ENCODE results near the gene PCNA.

DNA sequence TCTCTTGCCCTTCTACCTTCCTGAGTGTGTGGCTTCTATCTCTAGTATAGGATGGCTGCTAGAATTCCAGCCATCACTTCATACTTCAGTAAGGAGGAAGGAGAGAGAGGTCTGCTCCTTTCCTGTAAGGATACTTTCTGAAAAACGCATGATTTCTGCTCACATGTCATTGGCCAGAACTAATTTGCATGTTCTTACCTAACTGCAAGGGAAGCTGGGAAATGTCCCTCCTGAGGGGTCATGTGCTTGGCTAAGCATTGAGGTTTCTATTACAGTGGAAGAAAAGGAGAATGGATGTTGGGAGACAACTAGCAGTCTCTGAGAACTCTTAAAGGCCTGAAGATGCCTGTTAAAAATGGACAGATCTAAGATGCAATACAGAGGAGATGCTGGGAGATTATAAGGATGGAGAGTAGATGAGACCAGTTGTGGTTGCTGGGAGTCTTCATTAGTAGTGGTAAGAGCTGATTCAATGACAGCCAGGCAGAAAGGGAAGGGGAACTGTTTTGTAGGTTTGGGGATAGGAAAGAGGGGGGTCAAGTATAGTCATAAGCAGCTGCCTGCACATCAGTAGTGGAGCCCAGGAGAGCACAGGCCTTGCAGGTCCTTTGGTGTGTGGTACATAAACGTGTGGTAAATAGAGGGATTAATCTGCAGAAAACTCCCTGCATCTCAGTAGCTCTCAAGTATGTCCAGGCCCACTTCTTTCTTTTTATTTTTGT, 27.3 kb upstream of the PCNA start:
- no peak for TF ChIP-seq POLR2A (IDR thresholded peaks at IDR 0.05; ENCODE audit: borderline replicate concordance, extremely low read depth, insufficient read depth, insufficient read length)
- TF ChIP-seq, protein P1, sequence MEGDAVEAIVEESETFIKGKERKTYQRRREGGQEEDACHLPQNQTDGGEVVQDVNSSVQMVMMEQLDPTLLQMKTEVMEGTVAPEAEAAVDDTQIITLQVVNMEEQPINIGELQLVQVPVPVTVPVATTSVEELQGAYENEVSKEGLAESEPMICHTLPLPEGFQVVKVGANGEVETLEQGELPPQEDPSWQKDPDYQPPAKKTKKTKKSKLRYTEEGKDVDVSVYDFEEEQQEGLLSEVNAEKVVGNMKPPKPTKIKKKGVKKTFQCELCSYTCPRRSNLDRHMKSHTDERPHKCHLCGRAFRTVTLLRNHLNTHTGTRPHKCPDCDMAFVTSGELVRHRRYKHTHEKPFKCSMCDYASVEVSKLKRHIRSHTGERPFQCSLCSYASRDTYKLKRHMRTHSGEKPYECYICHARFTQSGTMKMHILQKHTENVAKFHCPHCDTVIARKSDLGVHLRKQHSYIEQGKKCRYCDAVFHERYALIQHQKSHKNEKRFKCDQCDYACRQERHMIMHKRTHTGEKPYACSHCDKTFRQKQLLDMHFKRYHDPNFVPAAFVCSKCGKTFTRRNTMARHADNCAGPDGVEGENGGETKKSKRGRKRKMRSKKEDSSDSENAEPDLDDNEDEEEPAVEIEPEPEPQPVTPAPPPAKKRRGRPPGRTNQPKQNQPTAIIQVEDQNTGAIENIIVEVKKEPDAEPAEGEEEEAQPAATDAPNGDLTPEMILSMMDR (IDR thresholded peaks at IDR 0.05 in 2 of 3, conservative IDR thresholded peaks at IDR 0.05 in 1 of 3; ENCODE audit: borderline replicate concordance in 1 of 3, insufficient read depth in 1 of 3, low read depth in 2 of 3, low read length in 2 of 3), result no peak
- TF ChIP-seq RAD21 (IDR thresholded peaks at IDR 0.05; ENCODE audit: low read depth), result no peak
- no peak for TF ChIP-seq SRF (IDR thresholded peaks at IDR 0.05; ENCODE audit: low read depth)
- TF ChIP-seq POLR2AphosphoS5 (IDR thresholded peaks at IDR 0.05; ENCODE audit: low read depth, low read length), result no peak
- no peak for TF ChIP-seq EZH2 (IDR thresholded peaks at IDR 0.05)
- no peak for TF ChIP-seq ZFX (IDR thresholded peaks at IDR 0.05)
- TF ChIP-seq EZH2phosphoT487 (IDR thresholded peaks at IDR 0.05; ENCODE audit: borderline replicate concordance), result no peak
- no peak for TF ChIP-seq TCF7L2 (IDR thresholded peaks at IDR 0.05; ENCODE audit: borderline replicate concordance, extremely low read depth, insufficient read depth, insufficient read length)
